ENCODE results near the gene C1QTNF3. TPM values are rescaled to one million over a fixed set of nuclear protein-coding genes. Genes with fewer than 3 reads are reported as not detected.

C1QTNF3 gene
- total and polyA plus RNA-seq, 2 donors: 5.0 to 25.1 TPM

Other genes starting within 250 kb of the C1QTNF3 start
- gene ADAMTS12, start 151.2 kb downstream of the C1QTNF3 start, total RNA-seq: 1.6 TPM
- gene ADAMTS12, start 151.2 kb downstream of the C1QTNF3 start, polyA plus RNA-seq: 0.18 TPM
- gene RXFP3, start 106.8 kb downstream of the C1QTNF3 start, total RNA-seq: not detected
- gene RXFP3, start 106.8 kb downstream of the C1QTNF3 start, polyA plus RNA-seq: not detected
- gene SLC45A2, start 58.5 kb downstream of the C1QTNF3 start, total RNA-seq: not detected
- gene SLC45A2, start 58.5 kb downstream of the C1QTNF3 start, polyA plus RNA-seq: 0.05 TPM
- 7.5 TPM for gene AMACR, start 35.2 kb downstream of the C1QTNF3 start, total RNA-seq
- gene AMACR, start 35.2 kb downstream of the C1QTNF3 start, polyA plus RNA-seq: 7.8 TPM